HL-60/S4 (cell line): ENCODE results near the gene PRELID2.
"Not testable (repeated sequence)": the region's sequence is repeated elsewhere in the genome, so short reads cannot be mapped to it uniquely, and the experiment has no call there.

Experiments
- in situ Hi-C: fragments of 300-500 bp; cut with MboI; formaldehyde crosslinking; loops from 2 replicates; pipeline ENCODE4 v1.14.3; 2022; ENCODE audit warnings: low sequenced_read_pairs

The PRELID2 gene

DNA sequence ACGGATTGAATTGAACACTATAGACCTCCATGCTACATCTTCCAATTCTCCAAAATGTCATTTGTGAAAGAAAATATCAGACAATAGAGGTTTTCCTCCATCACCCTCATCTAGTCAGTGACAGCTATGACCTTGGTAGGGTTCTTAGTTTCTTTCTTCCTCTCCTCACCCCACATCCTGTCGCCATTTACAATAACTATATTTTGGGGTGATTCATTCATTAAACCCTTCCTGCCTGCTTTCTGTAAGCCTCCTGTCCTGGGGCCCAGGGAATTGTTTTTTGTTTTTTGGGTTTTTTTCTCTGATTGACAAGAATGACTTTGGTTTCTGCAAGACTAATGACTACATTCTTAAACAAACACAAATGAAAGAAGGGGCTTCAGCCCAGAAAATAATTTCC, 82.6 kb downstream of the PRELID2 start:
- in situ Hi-C loops = no loop called here

DNA sequence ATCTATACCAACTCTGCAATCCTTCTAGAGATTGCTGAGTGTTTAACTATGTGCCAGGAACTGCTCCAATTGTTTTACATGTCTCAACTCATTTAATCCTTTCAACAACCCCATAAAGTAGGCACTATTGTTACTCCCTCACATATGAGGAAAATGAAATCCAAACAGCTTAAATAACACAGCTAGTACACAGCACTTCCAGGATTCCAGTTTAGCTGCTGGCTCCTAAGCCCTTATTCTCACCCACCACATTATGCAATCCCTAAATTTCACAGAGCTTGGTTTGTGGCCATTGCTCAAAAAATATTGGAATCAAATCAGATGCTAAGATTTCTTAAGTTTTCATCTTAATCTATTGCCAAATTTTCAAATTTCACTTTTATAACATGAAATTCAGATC, 84.9 kb downstream of the PRELID2 start:
- in situ Hi-C loops = no loop called here

DNA sequence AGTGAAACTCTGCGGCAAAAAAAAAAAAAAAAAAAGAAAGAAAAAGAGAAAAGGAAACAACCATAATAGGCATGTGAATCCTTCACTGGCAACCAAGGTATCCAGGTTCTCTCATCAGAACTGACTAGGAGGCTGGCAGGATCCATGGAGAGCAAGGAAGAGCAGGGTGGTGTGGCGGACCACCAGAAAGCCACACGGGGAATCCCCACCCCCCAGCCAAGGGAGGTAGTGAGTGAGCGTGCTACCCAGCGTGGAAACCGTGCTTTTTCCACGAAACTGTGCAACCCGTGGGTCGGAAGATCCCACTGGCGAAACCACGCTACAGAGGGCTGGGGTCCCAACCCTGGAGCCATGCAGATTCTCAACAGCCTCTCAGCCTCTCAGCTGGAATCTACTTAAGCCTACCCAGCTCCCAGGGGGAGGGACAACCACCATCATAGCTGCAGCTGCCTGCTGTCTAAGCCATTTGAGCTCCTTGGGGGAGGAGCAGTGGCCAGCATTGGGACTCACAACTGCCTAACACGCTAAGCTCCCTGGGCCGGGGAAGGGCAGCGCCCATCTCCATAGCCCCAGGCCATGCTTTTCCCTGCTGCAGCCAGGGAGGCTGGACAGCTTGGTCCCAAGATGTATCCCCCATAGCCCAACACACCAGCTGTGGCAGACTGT, 91.6 kb downstream of the PRELID2 start:
- in situ Hi-C loops = no loop called here

GRCh38 chr5:145739843-145740242, 95.3 kb downstream of the PRELID2 start:
- in situ Hi-C loops = no loop called here

- in situ Hi-C loops = no loop called here
Observed at GRCh38 chr5:145738227-145738626, 96.9 kb downstream of the PRELID2 start.

- in situ Hi-C loops = no loop called here
Observed at GRCh38 chr5:145737578-145737977, 97.6 kb downstream of the PRELID2 start.

- in situ Hi-C loops = not testable (repeated sequence)
Observed at GRCh38 chr5:145729956-145730355, 105.2 kb downstream of the PRELID2 start.

DNA sequence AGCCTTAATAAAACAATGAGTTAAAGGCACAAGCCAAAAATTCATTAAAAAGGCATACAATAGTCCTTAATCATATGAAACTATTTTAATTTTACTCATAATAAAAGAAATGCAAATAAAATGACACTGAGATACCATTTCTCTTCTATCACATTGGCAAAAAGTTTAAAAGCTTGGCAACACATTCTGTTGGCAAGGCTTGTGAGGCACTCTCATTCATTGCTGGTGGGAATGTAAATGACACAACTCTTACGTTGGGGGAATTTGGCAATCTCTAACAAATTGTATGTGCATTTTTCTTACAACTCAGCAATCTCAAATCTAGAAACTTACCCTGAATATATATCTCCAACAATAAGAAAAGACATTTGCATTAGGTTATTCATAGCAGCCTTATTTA, 111.6 kb downstream of the PRELID2 start:
- in situ Hi-C loops = no loop called here

- in situ Hi-C loops = no loop called here
Observed at GRCh38 chr5:145718956-145719355, 116.2 kb downstream of the PRELID2 start.

- in situ Hi-C loops = no loop called here
Observed at GRCh38 chr5:145715412-145715811, 119.7 kb downstream of the PRELID2 start.

GRCh38 chr5:145712245-145712644, 122.9 kb downstream of the PRELID2 start:
- in situ Hi-C loops = no loop called here

DNA sequence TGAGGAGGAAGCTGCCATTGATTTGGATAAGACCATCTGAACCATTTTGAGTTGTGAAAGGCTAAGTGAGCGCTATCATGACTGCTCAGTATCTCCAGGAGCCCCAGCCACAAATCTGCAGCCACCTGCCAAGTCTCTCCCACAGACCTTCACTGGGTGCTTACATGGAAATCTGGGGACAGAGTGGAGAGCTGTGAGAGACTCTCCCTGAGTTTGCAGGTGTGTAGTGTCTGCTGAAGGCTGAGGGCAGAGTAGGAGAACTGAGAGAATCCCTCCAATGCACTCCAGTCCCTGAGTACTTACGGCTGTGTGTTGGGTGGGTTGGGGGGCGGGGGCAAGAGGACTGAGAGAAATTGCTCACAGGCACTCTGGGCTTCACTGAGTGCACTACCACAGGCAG, 123.7 kb downstream of the PRELID2 start:
- in situ Hi-C loops = no loop called here
